Smooth muscle cell (in vitro differentiated cells): ENCODE measurements around the gene ZNF782. TPM values are rescaled to one million over a fixed set of nuclear protein-coding genes. Genes with fewer than 3 reads are reported as not detected.
"Not testable (repeated sequence)": the region's sequence is repeated elsewhere in the genome, so short reads cannot be mapped to it uniquely, and the experiment has no call there.

Experiments used
- DNase-seq: peaks from one replicate; lab custom pipeline; 2025; ENCODE audit not compliant: unreplicated experiment; lab: John Stamatoyannopoulos, UW
- H2AFZ ChIP-seq: fragments of 200-600 bp; sonication (generic); 2 replicates; pipeline ENCODE4 v1.6.0; 2016; ENCODE audit warnings: antibody characterized with exemption, low read depth, mild to moderate bottlenecking
- H3F3A ChIP-seq: fragments of 200-600 bp; sonication (generic); 2 replicates; pipeline ENCODE4 v1.6.0; 2017; ENCODE audit warnings: antibody characterized with exemption, low read depth
- H3K27ac ChIP-seq: fragments of 200-600 bp; sonication (generic); 2 replicates; pipeline ENCODE4 v1.5.1; 2016; ENCODE audit warnings: low read depth, mild to moderate bottlenecking
- H3K27me3 ChIP-seq: fragments of 200-600 bp; sonication (generic); 2 replicates; pipeline ENCODE4 v1.6.1; 2016; ENCODE audit warnings: low read depth, mild to moderate bottlenecking
- H3K36me3 ChIP-seq: fragments of 200-600 bp; sonication (generic); 2 replicates; pipeline ENCODE4 v1.5.1; 2016; ENCODE audit warnings: low read depth
- H3K4me1 ChIP-seq: fragments of 200-600 bp; sonication (generic); 2 replicates; pipeline ENCODE4 v1.5.1; 2016; ENCODE audit warnings: low read depth
- H3K4me2 ChIP-seq: fragments of 200-600 bp; sonication (generic); 2 replicates; pipeline ENCODE4 v1.6.0; 2016; ENCODE audit warnings: mild to moderate bottlenecking
- H3K4me3 ChIP-seq: fragments of 200-600 bp; sonication (generic); 2 replicates; pipeline ENCODE4 v1.5.1; 2016; ENCODE audit warnings: mild to moderate bottlenecking
- H3K79me2 ChIP-seq: fragments of 200-600 bp; sonication (generic); 2 replicates; pipeline ENCODE4 v1.6.0; 2016; ENCODE audit warnings: low read depth, mild to moderate bottlenecking
- H3K9ac ChIP-seq: fragments of 200-600 bp; sonication (generic); 2 replicates; pipeline ENCODE4 v1.6.0; 2016; ENCODE audit warnings: low read depth
- H3K9me3 ChIP-seq: fragments of 200-600 bp; sonication (generic); replicated peaks from 2 replicates; pipeline ENCODE4 v1.5.1; 2016; ENCODE audit warnings: low read depth
- H4K20me1 ChIP-seq: fragments of 200-600 bp; sonication (generic); 2 replicates; pipeline ENCODE4 v1.6.0; 2016; ENCODE audit warnings: low read depth
- WGBS: methylation state at CpG from one replicate; pipeline ENCODE4 v1.1.7; 2016; ENCODE audit warnings: low lambda C conversion rate; 5-methylcytosine and 5-hydroxymethylcytosine counted together
- polyA plus RNA-seq: library from polyadenylated mRNA; unstranded; fragments of >200 nt; fragmentation: Nextera tagmentation; extraction: Ambion mirVana; gene quantifications from 2 replicates; pipeline ENCODE4 v1.2.1, GENCODE V29; 2016
- total RNA-seq: library from RNA; depleted of rRNA; stranded (reverse); fragments of >200 nt; gene quantifications from 2 replicates; pipeline ENCODE4 v1.2.3, GENCODE V29; 2014
- TF ChIP-seq, protein P1 (sequence below): fragments of 200-600 bp; sonication (generic); IDR thresholded peaks from 2 replicates; pipeline ENCODE4 v1.5.1; 2017; ENCODE audit warnings: borderline replicate concordance, mild to moderate bottlenecking, antibody characterized with exemption; ENCODE audit not compliant: insufficient read depth, poor library complexity, severe bottlenecking

The ZNF782 gene
- total and polyA plus RNA-seq, 2 experiments from 2014 or later: 0.98 to 4.3 TPM

- Histone ChIP-seq H3F3A (no peaks in the 10 kb centered on the region), H3K36me3 (peaks cover 3% of the 10 kb centered on the region), H3K27me3 (no peaks in the 10 kb centered on the region), H3K4me1 (no peaks in the 10 kb centered on the region), H3K4me2 (no peak overlapping the region), H3K27ac (no peak overlapping the region), H3K9ac (no peak overlapping the region), H3K9me3 (no peaks in the 10 kb centered on the region), H2AFZ (no peak overlapping the region), H3K79me2 (peaks cover 6% of the 10 kb centered on the region), H4K20me1 (no peaks in the 10 kb centered on the region), H3K4me3 (no peak overlapping the region)
- DNase-seq: no peak
- TF ChIP-seq, protein P1, sequence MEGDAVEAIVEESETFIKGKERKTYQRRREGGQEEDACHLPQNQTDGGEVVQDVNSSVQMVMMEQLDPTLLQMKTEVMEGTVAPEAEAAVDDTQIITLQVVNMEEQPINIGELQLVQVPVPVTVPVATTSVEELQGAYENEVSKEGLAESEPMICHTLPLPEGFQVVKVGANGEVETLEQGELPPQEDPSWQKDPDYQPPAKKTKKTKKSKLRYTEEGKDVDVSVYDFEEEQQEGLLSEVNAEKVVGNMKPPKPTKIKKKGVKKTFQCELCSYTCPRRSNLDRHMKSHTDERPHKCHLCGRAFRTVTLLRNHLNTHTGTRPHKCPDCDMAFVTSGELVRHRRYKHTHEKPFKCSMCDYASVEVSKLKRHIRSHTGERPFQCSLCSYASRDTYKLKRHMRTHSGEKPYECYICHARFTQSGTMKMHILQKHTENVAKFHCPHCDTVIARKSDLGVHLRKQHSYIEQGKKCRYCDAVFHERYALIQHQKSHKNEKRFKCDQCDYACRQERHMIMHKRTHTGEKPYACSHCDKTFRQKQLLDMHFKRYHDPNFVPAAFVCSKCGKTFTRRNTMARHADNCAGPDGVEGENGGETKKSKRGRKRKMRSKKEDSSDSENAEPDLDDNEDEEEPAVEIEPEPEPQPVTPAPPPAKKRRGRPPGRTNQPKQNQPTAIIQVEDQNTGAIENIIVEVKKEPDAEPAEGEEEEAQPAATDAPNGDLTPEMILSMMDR: no peak
- WGBS: 100% methylated on average over 2 of the region's 2 CpGs
These were observed 10.3 kb downstream of the ZNF782 start for GRCh38 chr9:96844040-96844439.

DNA sequence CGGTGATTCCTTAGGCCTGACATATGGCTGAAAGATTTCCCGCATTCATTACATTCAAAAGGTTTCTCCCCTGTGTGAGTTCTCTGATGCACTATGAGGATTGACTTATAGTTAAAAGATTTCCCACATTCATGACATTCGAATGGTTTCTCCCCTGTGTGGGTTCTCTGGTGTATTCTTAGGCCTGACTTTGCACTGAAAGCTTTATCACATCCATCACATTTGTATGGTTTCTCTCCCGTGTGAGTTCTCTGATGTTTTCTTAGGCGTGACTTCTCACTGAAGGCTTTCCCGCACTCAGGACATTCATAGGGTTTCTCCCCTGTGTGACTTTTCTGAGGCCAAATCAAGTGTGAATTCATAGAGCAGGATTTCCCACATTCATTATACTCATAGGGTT is 35.8 kb downstream of the ZNF782 start:
- 96% methylated on average over 6 of the region's 6 CpGs for WGBS
- H3K36me3 ChIP-seq: peaks cover 63% of the 10 kb centered on the region
- no peak overlapping the region for H2AFZ ChIP-seq
- H3K4me2 ChIP-seq: no peak overlapping the region
- H3F3A ChIP-seq: no peaks in the 10 kb centered on the region
- no peaks in the 10 kb centered on the region for H3K79me2 ChIP-seq
- no peak overlapping the region for H3K27ac ChIP-seq
- H3K9ac ChIP-seq: no peak overlapping the region
- DNase-seq: no peak
- peaks cover 82% of the 10 kb centered on the region for H3K9me3 ChIP-seq
- no peaks in the 10 kb centered on the region for H3K4me1 ChIP-seq
- TF ChIP-seq, protein P1: no peak
- H3K4me3 ChIP-seq: no peak overlapping the region
- H4K20me1 ChIP-seq: no peaks in the 10 kb centered on the region
- no peaks in the 10 kb centered on the region for H3K27me3 ChIP-seq

DNA sequence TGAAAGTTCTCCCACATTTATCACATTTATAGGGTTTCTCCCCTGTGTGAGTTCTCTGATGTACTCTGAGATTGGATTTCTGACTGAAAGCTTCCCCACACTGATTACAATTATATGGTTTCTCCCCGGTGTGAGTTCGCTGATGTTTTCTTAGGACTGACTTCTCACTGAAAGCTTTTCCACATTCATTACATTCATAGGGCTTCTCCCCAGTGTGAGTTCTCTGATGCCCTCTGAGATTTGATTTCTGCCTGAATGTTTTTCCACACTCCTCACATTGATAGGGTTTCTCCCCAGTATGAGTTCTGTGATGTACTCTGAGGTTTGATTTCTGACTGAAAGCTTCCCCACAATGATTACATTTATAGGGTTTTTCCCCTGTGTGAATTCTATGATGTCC is 36.3 kb downstream of the ZNF782 start:
- peaks cover 57% of the 10 kb centered on the region for H3K36me3 ChIP-seq
- no peak for DNase-seq
- no peaks in the 10 kb centered on the region for H3F3A ChIP-seq
- H3K27me3 ChIP-seq: no peaks in the 10 kb centered on the region
- H3K9me3 ChIP-seq: peaks cover 77% of the 10 kb centered on the region
- no peak overlapping the region for H3K9ac ChIP-seq
- H3K4me2 ChIP-seq: no peak overlapping the region
- no peaks in the 10 kb centered on the region for H3K4me1 ChIP-seq
- no peaks in the 10 kb centered on the region for H4K20me1 ChIP-seq
- H3K4me3 ChIP-seq: no peak overlapping the region
- TF ChIP-seq, protein P1: no peak
- H3K79me2 ChIP-seq: no peaks in the 10 kb centered on the region
- H3K27ac ChIP-seq: no peak overlapping the region
- 100% methylated on average over 2 of the region's 2 CpGs for WGBS
- no peak overlapping the region for H2AFZ ChIP-seq

DNA sequence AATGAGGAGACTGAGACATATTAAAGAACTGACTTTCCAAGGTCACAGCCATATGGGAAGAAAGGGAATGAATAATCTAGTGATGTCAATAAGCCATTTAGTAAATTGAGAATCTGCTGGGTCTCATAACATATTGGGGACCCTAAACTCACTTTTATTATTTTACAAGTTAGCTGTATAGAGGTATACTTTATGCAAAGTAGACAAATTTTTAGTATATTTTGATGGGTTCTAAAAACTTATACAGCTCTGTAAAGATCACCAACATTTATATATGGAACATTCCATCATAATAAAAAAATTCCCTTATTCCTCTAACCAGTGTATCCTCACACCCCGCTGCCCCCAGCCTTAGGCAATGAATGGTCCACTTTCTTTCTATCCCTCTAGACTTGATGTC is 40.7 kb downstream of the ZNF782 start:
- no peak overlapping the region for H3K4me3 ChIP-seq
- DNase-seq: no peak
- peaks cover 53% of the 10 kb centered on the region for H3K9me3 ChIP-seq
- H3K36me3 ChIP-seq: peaks cover 24% of the 10 kb centered on the region
- no peaks in the 10 kb centered on the region for H3K4me1 ChIP-seq
- WGBS: 93% methylated on average over 1 of the region's 1 CpG
- TF ChIP-seq, protein P1: no peak
- no peaks in the 10 kb centered on the region for H3K79me2 ChIP-seq
- H2AFZ ChIP-seq: no peak overlapping the region
- no peak overlapping the region for H3K4me2 ChIP-seq
- no peak overlapping the region for H3K9ac ChIP-seq
- H3K27ac ChIP-seq: no peak overlapping the region
- no peaks in the 10 kb centered on the region for H3F3A ChIP-seq
- no peaks in the 10 kb centered on the region for H4K20me1 ChIP-seq
- H3K27me3 ChIP-seq: no peaks in the 10 kb centered on the region

DNA sequence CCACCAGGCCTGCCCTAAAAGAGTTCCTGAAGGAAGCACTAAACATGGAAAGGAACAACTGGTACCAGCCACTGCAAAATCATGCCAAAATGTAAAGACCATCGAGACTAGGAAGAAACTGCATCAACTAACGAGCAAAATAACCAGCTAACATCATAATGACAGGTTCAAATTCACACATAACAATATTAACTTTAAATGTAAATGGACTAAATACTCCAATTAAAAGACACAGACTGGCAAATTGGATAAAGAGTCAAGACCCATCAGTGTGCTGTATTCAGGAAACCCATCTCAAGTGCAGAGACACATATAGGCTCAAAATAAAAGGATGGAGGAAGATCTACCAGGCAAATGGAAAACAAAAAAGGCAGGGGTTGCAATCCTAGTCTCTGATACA is 55.4 kb downstream of the ZNF782 start:
- H2AFZ ChIP-seq, H3K27me3 ChIP-seq, H4K20me1 ChIP-seq, H3K79me2 ChIP-seq, H3K27ac ChIP-seq, H3K4me1 ChIP-seq, H3K4me2 ChIP-seq, H3K36me3 ChIP-seq, H3K4me3 ChIP-seq, DNase-seq, H3F3A ChIP-seq, H3K9ac ChIP-seq, H3K9me3 ChIP-seq: not testable (repeated sequence)
- WGBS: 85% methylated on average over 2 of the region's 2 CpGs
